HCT116 (cell line): ENCODE results near the gene GYG1. TPM values are rescaled to one million over a fixed set of nuclear protein-coding genes. Genes with fewer than 3 reads are reported as not detected.

ENCODE experiments used
- ATAC-seq: fragments of 200-7000 bp; cut with Tn5 transposase; 2 replicates; pipeline ENCODE4 v1.9.1; 2020; ENCODE audit warnings: mild to moderate bottlenecking, moderate library complexity
- BruUV-seq: library from RNA; stranded (reverse); fragments of 400-500 nt; replicated peaks from 2 replicates; lab custom pipeline; 2021; lab: Mats Ljungman, UMichigan
- CTCF ChIA-PET: fragments of 300-600 bp; sonication (Branson Sonifier 250); formaldehyde crosslinking; loops from one replicate; lab custom pipeline; 2021; ENCODE audit warnings: antibody characterized with exemption; lab: Charles Lee
- POLR2A ChIA-PET: fragments of 300-600, 350-600 bp; sonication (Branson Sonifier 250); formaldehyde crosslinking; loops from one replicate; lab custom pipeline; 2021; ENCODE audit warnings: antibody characterized with exemption; lab: Charles Lee
- RAD21 ChIA-PET, 2 experiments: fragments of 300-600 bp; sonication (Branson Sonifier 250); formaldehyde crosslinking; loops; one replicate each; lab custom pipeline; 2023; ENCODE audit warnings: low total read pairs in 2 of 2; ENCODE audit not compliant: uncharacterized antibody in 2 of 2, unreplicated experiment in 2 of 2, low non-redundant PET in 1 of 2; lab: Charles Lee
- DNase-seq: peaks from one replicate; pipeline ENCODE4 v3.0.0-alpha.2; 2010; ENCODE audit warnings: low read depth, low spot score
- H2AFZ ChIP-seq: fragments of 200-600 bp; shearing (Covaris generic), sonication (generic); 2 replicates; pipeline ENCODE4 v1.6.1; 2017; ENCODE audit warnings: low read depth, mixed run types, mixed read lengths, antibody characterized with exemption, low read length; ENCODE audit not compliant: poor library complexity, severe bottlenecking
- H3K27ac ChIP-seq: 2 replicates; pipeline ENCODE4 v1.5.1; 2012; ENCODE audit warnings: low read depth, low read length
- H3K27me3 ChIP-seq: fragments of 200-600 bp; sonication (generic); 2 replicates; pipeline ENCODE4 v1.6.1; 2016; ENCODE audit warnings: mixed run types, low read length, mixed read lengths; ENCODE audit not compliant: insufficient read depth
- H3K36me3 ChIP-seq, 2 experiments: fragments of 200-500 bp in 1 of 2; fragments of 200-600 bp in 1 of 2; sonication (Bioruptor generic) in 1 of 2; sonication (generic) in 1 of 2; 2 replicates each; pipeline versions ENCODE4 v1.5.1 to v1.6.1; 2014 to 2016; ENCODE audit warnings: low read length in 2 of 2, inconsistent platforms in 1 of 2, mixed read lengths in 1 of 2, mixed run types in 1 of 2; ENCODE audit not compliant: insufficient read depth in 2 of 2, control insufficient read depth in 1 of 2
- H3K4me1 ChIP-seq, 2 experiments: fragments of 200-600 bp in 1 of 2; sonication (generic) in 1 of 2; 2 replicates each; pipeline versions ENCODE4 v1.5.1 to v1.6.1; 2012 to 2017; ENCODE audit warnings: low read length in 2 of 2, inconsistent platforms in 1 of 2, mild to moderate bottlenecking in 1 of 2, mixed read lengths in 1 of 2, mixed run types in 1 of 2, moderate library complexity in 1 of 2; ENCODE audit not compliant: insufficient read depth in 2 of 2, control insufficient read depth in 1 of 2
- H3K4me2 ChIP-seq: fragments of 200-600 bp; sonication (generic); 2 replicates; pipeline ENCODE4 v1.6.1; 2017; ENCODE audit warnings: mixed run types, low read length, mixed read lengths
- H3K4me3 ChIP-seq, 2 experiments: fragments of 200-600 bp in 1 of 2; sonication (generic) in 1 of 2; replicated peaks in 1 of 2; 2 replicates each; pipeline ENCODE4 v1.5.1; 2011 to 2016; ENCODE audit warnings: low read length in 2 of 2, control low read depth in 1 of 2, low read depth in 1 of 2, mild to moderate bottlenecking in 1 of 2, mixed read lengths in 1 of 2, mixed run types in 1 of 2
- H3K79me2 ChIP-seq: fragments of 200-600 bp; sonication (generic); 2 replicates; pipeline ENCODE4 v1.6.1; 2017; ENCODE audit warnings: mild to moderate bottlenecking, mixed run types, low read length, moderate library complexity, mixed read lengths; ENCODE audit not compliant: insufficient read depth
- H3K9ac ChIP-seq: fragments of 200-600 bp; sonication (generic); 2 replicates; pipeline ENCODE4 v1.6.1; 2016; ENCODE audit warnings: low read length, mixed read lengths
- H3K9me2 ChIP-seq: fragments of 200-600 bp; sonication (generic), shearing (Covaris generic); 2 replicates; pipeline ENCODE4 v1.6.1; 2017; ENCODE audit warnings: mixed run types, mild to moderate bottlenecking, moderate library complexity; ENCODE audit not compliant: insufficient read depth
- H3K9me3 ChIP-seq, 2 experiments: fragments of 200-500 bp in 1 of 2; fragments of 200-600 bp in 1 of 2; sonication (Bioruptor generic) in 1 of 2; sonication (generic) in 1 of 2; 2 replicates each; pipeline ENCODE4 v1.6.1; 2014 to 2017; ENCODE audit warnings: low read length in 2 of 2, mixed read lengths in 2 of 2, inconsistent platforms in 1 of 2, low read depth in 1 of 2, mild to moderate bottlenecking in 1 of 2, mixed run types in 1 of 2, moderate library complexity in 1 of 2; ENCODE audit not compliant: control insufficient read depth in 1 of 2, insufficient read depth in 1 of 2
- H4K20me1 ChIP-seq: fragments of 200-600 bp; sonication (generic), shearing (Covaris generic); 2 replicates; pipeline ENCODE4 v1.6.1; 2017; ENCODE audit warnings: mixed run types, mild to moderate bottlenecking, moderate library complexity; ENCODE audit not compliant: insufficient read depth
- ATF3 ChIP-seq: IDR thresholded peaks from 2 replicates; pipeline ENCODE4 v1.6.1; 2012
- CTCF ChIP-seq, 3 experiments: fragments of 200-600 bp in 1 of 3; sonication (generic) in 1 of 3; IDR thresholded peaks in 2 of 3; conservative IDR thresholded peaks in 1 of 3; 2 replicates each; pipeline ENCODE4 v1.5.1; 2012 to 2017; ENCODE audit warnings: low read depth in 2 of 3, low read length in 2 of 3, antibody characterized with exemption in 1 of 3, borderline replicate concordance in 1 of 3, control low read depth in 1 of 3, mild to moderate bottlenecking in 1 of 3, mixed read lengths in 1 of 3, mixed run types in 1 of 3, moderate library complexity in 1 of 3; ENCODE audit not compliant: insufficient read depth in 1 of 3
- EGR1 ChIP-seq: IDR thresholded peaks from 2 replicates; pipeline ENCODE4 v1.6.1; 2012; ENCODE audit warnings: low read depth
- ELF1 ChIP-seq: IDR thresholded peaks from 2 replicates; pipeline ENCODE4 v1.6.1; 2012; ENCODE audit warnings: low read depth, borderline replicate concordance
- EZH2 ChIP-seq: fragments of 200-600 bp; sonication (generic); IDR thresholded peaks from 2 replicates; pipeline ENCODE4 v1.6.1; 2017; ENCODE audit warnings: antibody characterized with exemption, mixed run types
- SIN3A ChIP-seq: IDR thresholded peaks from 2 replicates; pipeline ENCODE4 v1.6.1; 2012; ENCODE audit warnings: low read depth
- SRF ChIP-seq: IDR thresholded peaks from 2 replicates; pipeline ENCODE4 v1.6.1; 2012; ENCODE audit warnings: low read depth
- TCF7L2 ChIP-seq: IDR thresholded peaks from 2 replicates; pipeline ENCODE4 v1.7.0; 2011; ENCODE audit warnings: borderline replicate concordance, inconsistent platforms; ENCODE audit not compliant: insufficient read depth, insufficient read length; ENCODE audit errors: extremely low read depth
- ZBTB33 ChIP-seq: IDR thresholded peaks from 2 replicates; pipeline ENCODE4 v1.6.1; 2011; ENCODE audit warnings: mild to moderate bottlenecking, low read length, moderate library complexity; ENCODE audit not compliant: insufficient replicate concordance; ENCODE audit errors: extremely low read depth
- intact Hi-C: fragments of 100-400 bp; cut with micrococcal nuclease; formaldehyde crosslinking; loops from 2 replicates; pipeline ENCODE4 v1.10.0; 2022
- total RNA-seq: library from RNA; stranded (reverse); gene quantifications from one replicate; pipeline ENCODE4 v1.2.1, GENCODE V29; 2021; ENCODE audit not compliant: unreplicated experiment

The GYG1 gene
- total RNA-seq, 1 experiment from 2014 or later: 28.9 TPM

- no peak for TF ChIP-seq ZBTB33
Observed at GRCh38 chr3:148968321-148968720, 23.0 kb upstream of the GYG1 start (continued).

GRCh38 chr3:148970271-148970670 lies 21.1 kb upstream of the GYG1 start:
- intact Hi-C loops: no loop called here
- ChIA-PET POLR2A (no interaction called here), RAD21 (interaction anchor here in 1 of 2 experiments (1.2 kb wide), 1 partner anchor 15 kb away, joined by 4 read pairs; no protein-coding TSS in a partner anchor)

GRCh38 chr3:148971401-148972163 lies 19.8 kb upstream of the GYG1 start:
- ChIA-PET RAD21 (no interaction called here), CTCF (interaction anchor here (0.8 kb wide), 1 partner anchor 16 kb away, joined by 4 read pairs; no protein-coding TSS in a partner anchor), POLR2A (no interaction called here)
- intact Hi-C loops: no loop called here
- Histone ChIP-seq H3K27ac (no peak overlapping the region), H3K27me3 (no peaks in the 10 kb centered on the region), H3K9me3 (no peaks in the 10 kb centered on the region), H3K79me2 (no peaks in the 10 kb centered on the region), H2AFZ (peak overlapping the region; percentile 79), H3K9me2 (no peaks in the 10 kb centered on the region), H3K9ac (no peak overlapping the region), H3K4me1 (no peaks in the 10 kb centered on the region), H3K4me2 (no peak overlapping the region), H4K20me1 (no peaks in the 10 kb centered on the region), H3K36me3 (no peaks in the 10 kb centered on the region), H3K4me3 (no peak overlapping the region)
- BruUV-seq: no TSS peak
- DNase-seq (no peak), ATAC-seq (no peak)
- TF ChIP-seq ELF1: no peak
- no peak for TF ChIP-seq EZH2
- TF ChIP-seq ZBTB33: no peak
- no peak for TF ChIP-seq SRF
- no peak for TF ChIP-seq SIN3A
- TF ChIP-seq TCF7L2: no peak
- no peak for TF ChIP-seq EGR1
- no peak for TF ChIP-seq CTCF (IDR thresholded peaks at IDR 0.05 in 2 of 3, conservative IDR thresholded peaks at IDR 0.05 in 1 of 3; ENCODE audit: borderline replicate concordance in 1 of 3, insufficient read depth in 1 of 3, low read depth in 2 of 3, low read length in 2 of 3)
- TF ChIP-seq ATF3: no peak

More at GRCh38 chr3:148970271-148970670, 21.1 kb upstream of the GYG1 start:
- H4K20me1 ChIP-seq: no peaks in the 10 kb centered on the region
- no peak for ATAC-seq
- H3K79me2 ChIP-seq: no peaks in the 10 kb centered on the region
- no peak overlapping the region for H3K27ac ChIP-seq
- CTCF ChIA-PET: no interaction called here
- TF ChIP-seq EZH2: no peak
- no peaks in the 10 kb centered on the region for H3K36me3 ChIP-seq
- H3K4me2 ChIP-seq: no peak overlapping the region
- no peak overlapping the region for H3K4me3 ChIP-seq
- no peaks in the 10 kb centered on the region for H3K9me2 ChIP-seq
- BruUV-seq: no TSS peak
- no peak for DNase-seq
- H3K27me3 ChIP-seq: no peaks in the 10 kb centered on the region
- H3K4me1 ChIP-seq: no peaks in the 10 kb centered on the region
- H3K9ac ChIP-seq: no peak overlapping the region
- H2AFZ ChIP-seq: peak overlapping the region; percentile 47
- no peaks in the 10 kb centered on the region for H3K9me3 ChIP-seq
